ENCODE measurements around the gene NDUFAF8. TPM values are rescaled to one million over a fixed set of nuclear protein-coding genes. Genes with fewer than 3 reads are reported as not detected.

The NDUFAF8 gene
- total RNA-seq, 1 experiment from 2014 or later, result 60.1 TPM

DNA sequence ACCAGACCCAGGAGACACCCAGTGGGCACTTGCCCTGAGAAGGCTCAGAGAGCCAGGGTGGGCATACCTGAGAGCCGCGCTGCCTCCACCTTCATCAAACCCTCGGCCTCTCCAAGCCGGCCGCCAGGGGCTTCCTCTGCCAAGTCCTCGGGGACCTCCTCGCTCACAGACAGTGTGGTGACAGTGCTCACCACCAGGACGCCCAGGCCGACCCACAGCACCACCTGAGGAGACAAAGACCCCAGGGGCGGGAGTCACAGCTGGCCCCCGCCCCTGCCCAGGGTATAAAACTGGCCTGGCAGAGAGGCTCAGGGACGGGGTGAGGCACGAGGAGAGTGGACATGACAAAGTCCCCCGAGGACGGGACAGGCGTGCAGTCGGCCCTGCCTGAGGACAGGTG is 21.1 kb downstream of the NDUFAF8 start:
- Histone ChIP-seq H3K4ac (ENCODE audit: low read depth, low read length) (no peak overlapping the region), H2AFZ (ENCODE audit: low read length) (no peak overlapping the region), H3K23ac (ENCODE audit: insufficient read length, low read depth, low read length) (no peak overlapping the region), H2BK20ac (ENCODE audit: low read depth, low read length, poor library complexity, severe bottlenecking) (no peak overlapping the region), H2BK120ac (ENCODE audit: low read depth, low read length, poor library complexity, severe bottlenecking) (no peak overlapping the region), H2BK5ac (ENCODE audit: insufficient read length, low read length) (no peak overlapping the region), H3K27ac (ENCODE audit: insufficient read length, low read depth, low read length) (no peak overlapping the region), H2BK12ac (ENCODE audit: insufficient read length, low read depth, low read length) (no peak overlapping the region), H3K79me2 (ENCODE audit: insufficient read depth, low read length) (no peaks in the 10 kb centered on the region), H3K23me2 (ENCODE audit: insufficient read length, low read depth, low read length, poor library complexity, severe bottlenecking) (no peaks in the 10 kb centered on the region), H3K79me1 (ENCODE audit: insufficient read depth, low read depth, low read length, poor library complexity, severe bottlenecking) (no peaks in the 10 kb centered on the region), H4K91ac (ENCODE audit: insufficient read length, low read depth, low read length) (no peak overlapping the region), H2AK5ac (ENCODE audit: insufficient read length, low read length) (no peak overlapping the region), H3K56ac (ENCODE audit: insufficient read length, low read depth, low read length) (no peak overlapping the region), H3K14ac (ENCODE audit: insufficient read depth, low read length) (no peak overlapping the region), H4K20me1 (ENCODE audit: control insufficient read depth, insufficient read depth, insufficient read length) (no peaks in the 10 kb centered on the region), H2BK15ac (ENCODE audit: low read depth, low read length) (no peak overlapping the region), H3K27me3 (ENCODE audit: insufficient read depth, low read length) (no peaks in the 10 kb centered on the region), H3T11ph (ENCODE audit: low read length) (no peak overlapping the region), H3K9me3 (ENCODE audit: control insufficient read depth, low read depth, low read length) (no peaks in the 10 kb centered on the region), H3K9ac (ENCODE audit: extremely low read depth, insufficient read length, low read length) (no peak overlapping the region), H3K4me1 (ENCODE audit: insufficient read depth, low read length) (no peaks in the 10 kb centered on the region), H4K5ac (ENCODE audit: insufficient read length, low read depth, low read length) (no peak overlapping the region), H3K18ac (ENCODE audit: insufficient read length, low read depth, low read length) (no peak overlapping the region), H3K4me2 (ENCODE audit: insufficient read depth, insufficient read length, low read length) (no peak overlapping the region), H4K8ac (replicated peaks; ENCODE audit: insufficient read length, low read depth, low read length) (no peak overlapping the region)
- Mint-ChIP-seq H3K9me3 (no peaks in the 10 kb centered on the region), H3K4me3 (no peak overlapping the region), H3K27me3 (ENCODE audit: low read depth) (no peaks in the 10 kb centered on the region), H3K4me1 (peaks cover 2% of the 10 kb centered on the region in 2 experiments; a peak in 2 of 4 replicates), H3K36me3 (ENCODE audit: insufficient read depth in 1 of 3, low read depth in 3 of 3) (peaks cover 0 to 18% (median 16%) of the 10 kb centered on the region in 3 experiments; a peak in 5 of 7 replicates), H3K27ac (no peak overlapping the region)
- no peak for DNase-seq
- TF ChIP-seq CTCF (conservative IDR thresholded peaks at IDR 0.05), result no peak; the same call in 2 of the 3 replicates
- WGBS (ENCODE audit: extremely low coverage, insufficient read length, low lambda C conversion rate), result no CpG with 5 or more reads among the region's 17 CpGs
